Trophoblast cell (in vitro differentiated cells and primary cell): ENCODE data around the gene OR14I1.
"Not testable (repeated sequence)": the region's sequence is repeated elsewhere in the genome, so short reads cannot be mapped to it uniquely, and the experiment has no call there.

Experiments used
- DNase-seq, 2 donors: peaks; one replicate each; pipeline ENCODE4 v3.0.0-alpha.2; 2016
- H2AFZ ChIP-seq: 2 replicates; pipeline ENCODE4 v1.6.1; 2013; ENCODE audit warnings: low read length, moderate library complexity, mild to moderate bottlenecking; ENCODE audit not compliant: insufficient read depth, poor library complexity
- H2AK5ac ChIP-seq: 2 replicates; pipeline ENCODE4 v1.6.1; 2013; ENCODE audit warnings: mild to moderate bottlenecking, low read length
- H2BK120ac ChIP-seq: 2 replicates; pipeline ENCODE4 v1.6.1; 2013; ENCODE audit warnings: low read length, mild to moderate bottlenecking, moderate library complexity; ENCODE audit not compliant: insufficient read depth, poor library complexity
- H2BK12ac ChIP-seq: 2 replicates; pipeline ENCODE4 v1.6.1; 2013; ENCODE audit warnings: mild to moderate bottlenecking, low read length, moderate library complexity
- H2BK5ac ChIP-seq: 2 replicates; pipeline ENCODE4 v1.6.1; 2013; ENCODE audit warnings: low read length, low read depth, moderate library complexity, mild to moderate bottlenecking; ENCODE audit not compliant: poor library complexity
- H3K14ac ChIP-seq: 2 replicates; pipeline ENCODE4 v1.6.1; 2013; ENCODE audit warnings: mild to moderate bottlenecking, low read length
- H3K18ac ChIP-seq: 2 replicates; pipeline ENCODE4 v1.6.1; 2013; ENCODE audit warnings: mild to moderate bottlenecking, low read length
- H3K23ac ChIP-seq: 2 replicates; pipeline ENCODE4 v1.6.1; 2013; ENCODE audit warnings: low read length
- H3K27ac ChIP-seq: 2 replicates; pipeline ENCODE4 v1.5.1; 2013; ENCODE audit warnings: low read depth, mild to moderate bottlenecking, inconsistent platforms, low read length, moderate library complexity
- H3K27me3 ChIP-seq: 2 replicates; pipeline ENCODE4 v1.6.1; 2013; ENCODE audit warnings: inconsistent platforms, mild to moderate bottlenecking, low read length, moderate library complexity; ENCODE audit not compliant: insufficient read depth
- H3K36me3 ChIP-seq, 2 experiments: 1 replicate in 1 of 2; 2 replicates in 1 of 2; pipeline ENCODE4 v1.6.1; 2013; ENCODE audit warnings: low read length in 2 of 2, mild to moderate bottlenecking in 2 of 2, moderate library complexity in 1 of 2; ENCODE audit not compliant: insufficient read depth in 2 of 2, control insufficient read depth in 1 of 2
- H3K4ac ChIP-seq: 2 replicates; pipeline ENCODE4 v1.6.1; 2013; ENCODE audit warnings: low read depth, mild to moderate bottlenecking, low read length, moderate library complexity
- H3K4me1 ChIP-seq, 2 experiments: 1 replicate in 1 of 2; 2 replicates in 1 of 2; pipeline ENCODE4 v1.6.1; 2013; ENCODE audit warnings: low read length in 2 of 2, mild to moderate bottlenecking in 2 of 2, moderate library complexity in 1 of 2; ENCODE audit not compliant: insufficient read depth in 2 of 2, control insufficient read depth in 1 of 2
- H3K4me2 ChIP-seq: 2 replicates; pipeline ENCODE4 v1.6.1; 2013; ENCODE audit warnings: inconsistent platforms, mild to moderate bottlenecking, low read length, moderate library complexity
- H3K4me3 ChIP-seq: 2 replicates; pipeline ENCODE4 v1.5.1; 2013; ENCODE audit warnings: mild to moderate bottlenecking, low read depth, low read length, inconsistent platforms
- H3K79me1 ChIP-seq: one replicate; pipeline ENCODE4 v1.6.1; 2013; ENCODE audit warnings: low read length
- H3K79me2 ChIP-seq: 2 replicates; pipeline ENCODE4 v1.6.1; 2013; ENCODE audit warnings: low read length, mild to moderate bottlenecking; ENCODE audit not compliant: control insufficient read depth, insufficient read depth, poor library complexity
- H3K9ac ChIP-seq: 2 replicates; pipeline ENCODE4 v1.6.1; 2013; ENCODE audit warnings: mild to moderate bottlenecking, low read length
- H3K9me3 ChIP-seq: 2 replicates; pipeline ENCODE4 v1.6.1; 2013; ENCODE audit warnings: low read depth, mild to moderate bottlenecking, control low read depth, inconsistent platforms, low read length; ENCODE audit not compliant: insufficient read depth
- H4K12ac ChIP-seq: 2 replicates; pipeline ENCODE4 v1.6.1; 2013; ENCODE audit warnings: low read depth, mild to moderate bottlenecking, low read length, moderate library complexity
- H4K8ac ChIP-seq: 2 replicates; pipeline ENCODE4 v1.6.1; 2013; ENCODE audit warnings: low read depth, mild to moderate bottlenecking, low read length, moderate library complexity
- H4K91ac ChIP-seq: one replicate; pipeline ENCODE4 v1.6.1; 2013; ENCODE audit warnings: low read depth, mild to moderate bottlenecking, low read length, moderate library complexity
- WGBS: extraction: QIAGEN DNeasy Blood & Tissue Kit; methylation state at CpG from one replicate; pipeline ENCODE4 v1.1.7; 2013; ENCODE audit warnings: missing lambda C conversion rate; ENCODE audit not compliant: insufficient read length, insufficient coverage; ENCODE audit errors: extremely low coverage; 5-methylcytosine and 5-hydroxymethylcytosine counted together

Gene OR14I1

DNA sequence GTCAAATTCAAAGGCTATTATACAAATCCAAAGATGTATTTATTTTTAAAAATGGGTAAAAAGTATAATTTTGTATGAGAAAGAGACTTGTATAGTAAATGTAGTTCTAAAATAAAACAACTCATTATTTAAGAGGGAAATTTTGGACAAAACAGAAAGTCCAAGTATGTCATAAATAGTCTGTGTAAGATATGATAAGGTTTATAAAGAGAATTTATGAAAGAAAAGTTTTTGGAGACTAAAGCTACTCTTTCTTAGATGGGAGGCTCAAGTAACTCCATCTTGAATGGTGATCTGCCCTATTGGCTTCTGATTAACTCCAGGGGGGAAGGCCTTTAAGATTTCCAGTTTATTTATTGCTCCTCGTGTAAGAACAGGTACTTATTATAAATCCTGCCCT lies 32.6 kb downstream of the OR14I1 start:
- Histone ChIP-seq H3K9ac (no peak overlapping the region), H3K23ac (no peak overlapping the region), H3K27ac (no peak overlapping the region), H3K14ac (no peak overlapping the region), H2BK5ac (no peak overlapping the region), H2AFZ (no peak overlapping the region), H3K79me1 (no peaks in the 10 kb centered on the region), H4K8ac (no peak overlapping the region), H2BK120ac (no peak overlapping the region), H3K4me3 (no peak overlapping the region), H3K4ac (no peak overlapping the region), H4K12ac (no peak overlapping the region), H3K9me3 (peaks cover 9% of the 10 kb centered on the region), H2AK5ac (no peak overlapping the region), H4K91ac (no peak overlapping the region), H3K36me3 (no peaks in the 10 kb centered on the region), H3K4me1 (no peaks in the 10 kb centered on the region), H2BK12ac (no peak overlapping the region), H3K18ac (no peak overlapping the region), H3K79me2 (no peaks in the 10 kb centered on the region), H3K27me3 (no peaks in the 10 kb centered on the region), H3K4me2 (no peak overlapping the region)
- no CpG with 5 or more reads among the region's 1 CpG for WGBS
- DNase-seq: no peak

DNA sequence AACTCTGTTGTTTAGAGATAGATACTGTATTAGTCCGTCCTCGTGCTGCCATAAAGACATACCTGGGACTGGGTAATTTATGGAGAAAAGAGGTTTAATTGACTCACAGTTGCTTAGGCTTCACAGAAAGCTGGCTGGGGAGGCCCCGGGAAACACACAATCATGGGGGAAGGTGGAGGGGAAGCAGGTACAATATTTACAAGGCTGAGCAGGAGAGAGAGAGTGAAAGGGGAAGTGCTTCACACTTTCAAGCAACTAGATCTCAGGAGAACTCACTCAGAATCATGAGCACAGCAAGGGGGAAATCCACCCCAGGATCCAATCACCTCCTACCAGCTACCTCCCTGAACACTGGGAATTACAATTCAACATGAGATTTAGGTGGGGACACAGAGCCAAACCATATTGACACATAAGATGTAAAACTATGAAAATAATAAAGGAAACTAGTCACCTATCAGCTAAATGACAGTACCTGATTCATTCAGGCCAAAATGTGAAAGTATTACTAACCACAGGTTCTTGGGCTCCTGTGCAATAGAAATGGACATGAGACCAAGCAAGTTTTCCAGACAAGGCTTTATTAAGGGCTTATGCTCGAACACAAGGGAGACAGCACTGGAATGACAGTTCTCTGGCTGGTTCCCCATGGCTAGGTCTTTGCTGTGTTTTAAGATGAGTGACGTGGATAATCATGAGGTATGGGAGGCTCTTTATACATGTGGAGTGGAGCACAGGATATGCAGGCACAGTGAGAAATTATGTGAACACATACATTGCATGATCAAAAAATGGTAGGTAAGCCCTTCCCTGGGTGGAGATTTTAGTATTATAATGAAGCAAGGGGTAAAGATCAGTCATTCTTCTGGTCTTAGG lies 38.9 kb downstream of the OR14I1 start:
- WGBS: no CpG with 5 or more reads among the region's 5 CpGs
- not testable (repeated sequence) for H4K91ac ChIP-seq, H3K36me3 ChIP-seq, H3K9ac ChIP-seq, H2AK5ac ChIP-seq, H2BK12ac ChIP-seq, H3K4me1 ChIP-seq, H4K12ac ChIP-seq, H2BK120ac ChIP-seq, H3K23ac ChIP-seq, H3K18ac ChIP-seq, H3K27me3 ChIP-seq, H4K8ac ChIP-seq, H3K27ac ChIP-seq, H3K4me2 ChIP-seq, H3K4ac ChIP-seq, H3K4me3 ChIP-seq, H3K9me3 ChIP-seq, H3K14ac ChIP-seq, H3K79me2 ChIP-seq, H2BK5ac ChIP-seq, DNase-seq, H3K79me1 ChIP-seq, H2AFZ ChIP-seq

DNA sequence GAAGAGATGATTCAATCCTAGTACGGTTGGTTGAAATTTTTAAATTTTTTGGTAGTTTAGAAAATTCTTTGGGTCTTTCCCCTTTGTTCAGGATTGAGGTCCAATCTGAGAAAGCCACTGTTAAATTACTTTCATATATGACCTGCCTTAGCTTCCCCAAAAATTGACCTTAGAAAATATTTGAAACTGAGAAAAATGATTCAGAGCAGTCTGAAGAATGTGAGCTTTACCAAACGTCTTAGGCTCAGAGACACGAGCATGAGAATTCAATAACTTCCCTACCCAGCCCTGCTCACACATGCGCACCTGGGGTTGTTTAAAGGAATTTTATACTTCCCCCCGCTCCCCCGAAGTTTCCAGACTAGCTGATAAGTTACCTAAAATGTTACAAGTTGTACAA lies 45.8 kb downstream of the OR14I1 start:
- H4K91ac ChIP-seq, H2AFZ ChIP-seq, H4K12ac ChIP-seq, H2BK12ac ChIP-seq, H3K4me2 ChIP-seq, H3K4me1 ChIP-seq, H2BK120ac ChIP-seq, H4K8ac ChIP-seq, H3K4ac ChIP-seq, H3K4me3 ChIP-seq, H3K23ac ChIP-seq, H2AK5ac ChIP-seq, H3K79me2 ChIP-seq, H3K18ac ChIP-seq, H3K9ac ChIP-seq, H2BK5ac ChIP-seq, H3K79me1 ChIP-seq, H3K9me3 ChIP-seq, H3K27ac ChIP-seq, H3K36me3 ChIP-seq, H3K27me3 ChIP-seq, DNase-seq, H3K14ac ChIP-seq: not testable (repeated sequence)
- WGBS: no CpG with 5 or more reads among the region's 6 CpGs

- H2BK12ac ChIP-seq, H3K79me1 ChIP-seq, H4K8ac ChIP-seq, H3K9ac ChIP-seq, H2AK5ac ChIP-seq, H3K36me3 ChIP-seq, H3K27ac ChIP-seq, H3K18ac ChIP-seq, H2AFZ ChIP-seq, H2BK5ac ChIP-seq, H4K12ac ChIP-seq, H4K91ac ChIP-seq, H3K27me3 ChIP-seq, H3K23ac ChIP-seq, H3K9me3 ChIP-seq, H2BK120ac ChIP-seq, H3K14ac ChIP-seq, DNase-seq, H3K4me1 ChIP-seq, H3K4me3 ChIP-seq, H3K4ac ChIP-seq, H3K79me2 ChIP-seq, H3K4me2 ChIP-seq: not testable (repeated sequence)
- WGBS: no CpG with 5 or more reads among the region's 3 CpGs
Observed at GRCh38 chr1:248655354-248655753, 47.2 kb downstream of the OR14I1 start, which contains the start of gene OR2T27. TSS of gene OR2T27 (minus strand) at chr1:248655528. CDS start at chr1:248650884, 4,644 bp downstream.
